ENCODE results near the gene TANC2. TPM values are rescaled to one million over a fixed set of nuclear protein-coding genes. Genes with fewer than 3 reads are reported as not detected.
A peak's percentile ranks its signal among the peaks of the same experiment; 100 is the strongest.

The TANC2 gene
- total RNA-seq, 1 experiment from 2014 or later: 24.2 TPM

DNA sequence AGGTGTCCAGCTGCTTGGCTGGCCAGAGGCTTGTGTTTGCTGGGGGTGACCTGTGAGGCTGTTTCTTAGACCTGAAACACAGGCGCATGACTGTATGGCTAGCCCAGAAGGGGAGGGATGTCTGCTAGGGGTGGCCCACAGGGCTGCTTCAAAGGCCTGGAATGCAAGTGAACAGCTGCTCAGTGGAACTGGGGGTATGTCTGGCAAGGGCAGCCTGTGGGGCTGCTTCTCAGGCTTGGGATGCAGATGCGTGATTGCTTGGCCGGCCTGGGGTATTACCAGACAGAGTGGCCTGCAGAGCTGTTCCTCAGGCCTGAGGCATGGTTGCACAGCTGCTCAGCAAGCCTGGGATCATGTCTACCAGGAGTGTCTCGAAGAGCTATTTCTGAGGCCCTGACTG, 20.5 kb downstream of the TANC2 start:
- CTCF ChIA-PET: no interaction called here
- intact Hi-C loops (cut with micrococcal nuclease): no loop called here

DNA sequence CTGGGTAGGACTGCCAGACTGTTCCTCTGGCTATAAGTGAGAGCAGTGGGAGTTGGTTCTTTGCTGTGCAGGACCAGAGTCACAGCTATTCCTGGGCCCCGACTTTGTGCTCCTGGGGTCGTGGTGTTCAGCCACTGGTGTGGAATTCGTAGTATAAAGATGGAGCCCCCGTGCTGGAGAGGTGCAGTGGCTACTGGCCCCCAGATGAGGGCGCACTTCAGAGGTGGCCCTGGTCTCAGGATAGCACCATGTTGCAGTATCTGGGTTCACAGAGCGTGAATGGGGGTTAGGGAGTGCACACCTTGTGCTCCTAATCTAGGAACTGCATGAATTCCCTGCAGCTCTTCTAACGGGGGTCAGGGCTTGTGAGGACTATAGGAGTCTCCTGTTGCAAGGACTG, 21.1 kb downstream of the TANC2 start:
- no peaks in the 10 kb centered on the region for H3K27me3 ChIP-seq (ENCODE audit: low read length)
- H4K20me1 ChIP-seq (ENCODE audit: low read length): no peaks in the 10 kb centered on the region
- no TSS peak for BruUV-seq (replicated peaks)
- H3K9ac ChIP-seq (ENCODE audit: low read length): no peak overlapping the region
- peaks cover 10% of the 10 kb centered on the region for H3K9me3 ChIP-seq (ENCODE audit: low read length)
- DNase-seq (no peak), ATAC-seq (no peak)
- no peak overlapping the region for H3K4me2 ChIP-seq (ENCODE audit: low read length)
- TF ChIP-seq, protein P1, sequence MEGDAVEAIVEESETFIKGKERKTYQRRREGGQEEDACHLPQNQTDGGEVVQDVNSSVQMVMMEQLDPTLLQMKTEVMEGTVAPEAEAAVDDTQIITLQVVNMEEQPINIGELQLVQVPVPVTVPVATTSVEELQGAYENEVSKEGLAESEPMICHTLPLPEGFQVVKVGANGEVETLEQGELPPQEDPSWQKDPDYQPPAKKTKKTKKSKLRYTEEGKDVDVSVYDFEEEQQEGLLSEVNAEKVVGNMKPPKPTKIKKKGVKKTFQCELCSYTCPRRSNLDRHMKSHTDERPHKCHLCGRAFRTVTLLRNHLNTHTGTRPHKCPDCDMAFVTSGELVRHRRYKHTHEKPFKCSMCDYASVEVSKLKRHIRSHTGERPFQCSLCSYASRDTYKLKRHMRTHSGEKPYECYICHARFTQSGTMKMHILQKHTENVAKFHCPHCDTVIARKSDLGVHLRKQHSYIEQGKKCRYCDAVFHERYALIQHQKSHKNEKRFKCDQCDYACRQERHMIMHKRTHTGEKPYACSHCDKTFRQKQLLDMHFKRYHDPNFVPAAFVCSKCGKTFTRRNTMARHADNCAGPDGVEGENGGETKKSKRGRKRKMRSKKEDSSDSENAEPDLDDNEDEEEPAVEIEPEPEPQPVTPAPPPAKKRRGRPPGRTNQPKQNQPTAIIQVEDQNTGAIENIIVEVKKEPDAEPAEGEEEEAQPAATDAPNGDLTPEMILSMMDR (conservative IDR thresholded peaks at IDR 0.05; ENCODE audit: low read depth, low read length): peak; percentile 67
- no peak for TF ChIP-seq EZH2phosphoT487 (IDR thresholded peaks at IDR 0.05; ENCODE audit: borderline replicate concordance, low read length)
- TF ChIP-seq EZH2 (IDR thresholded peaks at IDR 0.05; ENCODE audit: low read length, unreplicated experiment): no peak
- intact Hi-C loops (cut with micrococcal nuclease): no loop called here
- no peak overlapping the region for H2AFZ ChIP-seq (ENCODE audit: low read length)
- H3K27ac ChIP-seq (ENCODE audit: low read length): no peak overlapping the region
- ChIA-PET POLR2A (ENCODE audit: unreplicated experiment) (no interaction called here), CTCF (no interaction called here)
- H3K36me3 ChIP-seq (ENCODE audit: low read depth, low read length): 0 out of 2 replicates have a peak, but pooled peaks cover 5% of the 10 kb centered on the region
- H3K4me3 ChIP-seq (ENCODE audit: low read length): no peak overlapping the region
- no peaks in the 10 kb centered on the region for H3F3A ChIP-seq (ENCODE audit: low read length, unreplicated experiment)
- no peaks in the 10 kb centered on the region for H3K9me2 ChIP-seq (replicated peaks; ENCODE audit: low read length)
- peaks cover 5% of the 10 kb centered on the region for H3K4me1 ChIP-seq (ENCODE audit: insufficient read depth, low read length)
- peaks cover 85% of the 10 kb centered on the region for H3K79me2 ChIP-seq (ENCODE audit: low read length)

More for the DNA sequence above, 20.5 kb downstream of the TANC2 start:
- no peak overlapping the region for H2AFZ ChIP-seq (ENCODE audit: low read length)
- 0 out of 2 replicates have a peak, but pooled peaks cover 5% of the 10 kb centered on the region for H3K36me3 ChIP-seq (ENCODE audit: low read depth, low read length)
- H3K9me3 ChIP-seq (ENCODE audit: low read length): peaks cover 10% of the 10 kb centered on the region
- no peaks in the 10 kb centered on the region for H3K9me2 ChIP-seq (replicated peaks; ENCODE audit: low read length)
- no peaks in the 10 kb centered on the region for H4K20me1 ChIP-seq (ENCODE audit: low read length)
- POLR2A ChIA-PET (ENCODE audit: unreplicated experiment): interaction anchor here (0.5 kb wide), 1 partner anchor 226 kb away, joined by 3 read pairs; no protein-coding TSS in a partner anchor
- TF ChIP-seq, protein P1 (conservative IDR thresholded peaks at IDR 0.05; ENCODE audit: low read depth, low read length): no peak
- TF ChIP-seq EZH2 (IDR thresholded peaks at IDR 0.05; ENCODE audit: low read length, unreplicated experiment) (no peak), EZH2phosphoT487 (IDR thresholded peaks at IDR 0.05; ENCODE audit: borderline replicate concordance, low read length) (no peak)
- no peak overlapping the region for H3K4me3 ChIP-seq (ENCODE audit: low read length)
- no peak overlapping the region for H3K27ac ChIP-seq (ENCODE audit: low read length)
- ATAC-seq (no peak), DNase-seq (no peak)
- peaks cover 82% of the 10 kb centered on the region for H3K79me2 ChIP-seq (ENCODE audit: low read length)
- H3K27me3 ChIP-seq (ENCODE audit: low read length): no peaks in the 10 kb centered on the region
- H3F3A ChIP-seq (ENCODE audit: low read length, unreplicated experiment): no peaks in the 10 kb centered on the region
- no peak overlapping the region for H3K9ac ChIP-seq (ENCODE audit: low read length)
- no TSS peak for BruUV-seq (replicated peaks)
- peaks cover 11% of the 10 kb centered on the region for H3K4me1 ChIP-seq (ENCODE audit: insufficient read depth, low read length)
- H3K4me2 ChIP-seq (ENCODE audit: low read length): no peak overlapping the region

DNA sequence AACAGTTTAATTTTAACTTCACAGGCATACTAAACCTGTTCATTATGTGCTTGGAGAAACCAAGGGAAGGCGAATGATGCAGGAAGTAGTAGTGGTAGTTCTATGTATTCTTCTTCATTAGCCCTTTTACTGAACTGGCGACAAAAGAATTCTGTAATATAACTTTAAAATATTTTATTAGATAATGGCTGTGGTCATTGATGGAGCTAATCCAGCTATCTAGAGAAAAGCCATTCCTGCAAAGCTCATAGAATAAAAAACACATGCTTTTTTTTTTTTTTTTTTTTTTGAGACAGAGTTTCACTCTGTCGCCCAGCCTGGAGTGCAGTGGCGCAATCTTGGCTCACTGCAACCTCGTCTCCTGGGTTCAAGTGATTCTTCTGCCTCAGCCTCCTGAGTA, 23.5 kb downstream of the TANC2 start:
- Histone ChIP-seq H3K4me1 (ENCODE audit: insufficient read depth, low read length) (no peaks in the 10 kb centered on the region), H3K9me2 (replicated peaks; ENCODE audit: low read length) (no peaks in the 10 kb centered on the region), H3K4me2 (ENCODE audit: low read length) (no peak overlapping the region), H3F3A (ENCODE audit: low read length, unreplicated experiment) (no peaks in the 10 kb centered on the region), H3K27ac (ENCODE audit: low read length) (no peak overlapping the region), H3K79me2 (ENCODE audit: low read length) (peaks cover 76% of the 10 kb centered on the region), H3K4me3 (ENCODE audit: low read length) (no peak overlapping the region), H3K36me3 (ENCODE audit: low read depth, low read length) (no peaks in the 10 kb centered on the region), H3K27me3 (ENCODE audit: low read length) (no peaks in the 10 kb centered on the region), H2AFZ (ENCODE audit: low read length) (no peak overlapping the region), H4K20me1 (ENCODE audit: low read length) (no peaks in the 10 kb centered on the region; the same call in 1 of the 2 replicates), H3K9ac (ENCODE audit: low read length) (no peak overlapping the region), H3K9me3 (ENCODE audit: low read length) (peaks cover 10% of the 10 kb centered on the region; the same call in 1 of the 2 replicates)
- no peak for DNase-seq
- TF ChIP-seq EZH2 (IDR thresholded peaks at IDR 0.05; ENCODE audit: low read length, unreplicated experiment) (no peak), EZH2phosphoT487 (IDR thresholded peaks at IDR 0.05; ENCODE audit: borderline replicate concordance, low read length) (no peak)
- no TSS peak for BruUV-seq (replicated peaks)
- POLR2A ChIA-PET (ENCODE audit: unreplicated experiment): no interaction called here
- ATAC-seq: no peak
- intact Hi-C loops (cut with micrococcal nuclease): no loop called here
- CTCF ChIA-PET: no interaction called here
